ENCODE results near the gene ATG10. TPM values are rescaled to one million over a fixed set of nuclear protein-coding genes. Genes with fewer than 3 reads are reported as not detected.
"Not testable (repeated sequence)": the region's sequence is repeated elsewhere in the genome, so short reads cannot be mapped to it uniquely, and the experiment has no call there.

ATG10 gene
- total and polyA plus RNA-seq, 2 donors (not counting 1 experiment from before 2014, with no cell fraction given), result 1.6 to 11.6 TPM

DNA sequence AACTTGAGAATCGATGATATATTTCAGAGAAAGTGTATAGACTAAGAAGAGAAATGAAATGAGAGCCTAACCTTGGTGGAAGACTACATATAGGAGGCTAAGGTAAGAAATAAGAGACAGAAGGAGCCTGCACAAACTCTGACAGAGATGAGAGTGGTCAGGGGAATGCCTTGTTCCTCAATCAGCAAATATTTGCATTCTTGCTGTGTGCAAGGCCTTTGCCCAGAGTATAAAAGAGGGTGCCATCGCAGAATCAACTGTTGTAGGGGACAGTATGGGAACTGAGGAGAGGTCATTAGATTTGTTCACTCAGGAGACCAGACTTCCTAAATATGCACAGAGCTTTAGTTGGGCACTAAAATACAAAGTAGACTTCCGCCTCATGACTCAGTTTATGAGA, 137.2 kb downstream of the ATG10 start:
- Histone ChIP-seq H3K9me3 (ENCODE audit: control extremely low read depth in 1 of 3, control insufficient read depth in 2 of 3, insufficient read depth in 1 of 3, low read length in 2 of 3) (no peaks in the 10 kb centered on the region), H3K4me2 (replicated peaks; ENCODE audit: low read depth, low read length, poor library complexity, severe bottlenecking) (no peak overlapping the region), H3K4me1 (ENCODE audit: control insufficient read depth in 2 of 2, insufficient read depth in 2 of 2, low read length in 2 of 2) (no peaks in the 10 kb centered on the region), H3K79me2 (ENCODE audit: control insufficient read depth, insufficient read depth, low read length) (no peaks in the 10 kb centered on the region), H2AFZ (ENCODE audit: insufficient read depth, low read depth, low read length, poor library complexity, severe bottlenecking) (no peak overlapping the region), H4K20me1 (ENCODE audit: control insufficient read depth, insufficient read depth, low read length, poor library complexity, severe bottlenecking) (no peaks in the 10 kb centered on the region), H3K9ac (ENCODE audit: low read length) (no peak overlapping the region), H3K27ac (ENCODE audit: low read length in 2 of 2) (no peak overlapping the region), H3K36me3 (replicated peaks in 1 of 2; ENCODE audit: control extremely low read depth in 1 of 2, control insufficient read depth in 1 of 2, extremely low read depth in 1 of 2, insufficient read depth in 2 of 2, low read length in 1 of 2) (no peaks in the 10 kb centered on the region), H3K27me3 (replicated peaks in 1 of 4; ENCODE audit: control extremely low read depth in 1 of 4, control insufficient read depth in 3 of 4, insufficient read depth in 4 of 4, low read length in 3 of 4) (no peaks in the 10 kb centered on the region), H3K4me3 (ENCODE audit: control extremely low read depth in 1 of 5, extremely low read depth in 1 of 5, insufficient read depth in 1 of 5, low read depth in 2 of 5, low read length in 4 of 5) (no peak overlapping the region)
- H3K4me1 Mint-ChIP-seq, result no peaks in the 10 kb centered on the region
- POLR2A ChIA-PET, result no interaction called here
- no peak overlapping the region for H3K4me3 Mint-ChIP-seq
- H3K27me3 Mint-ChIP-seq, result no peaks in the 10 kb centered on the region
- WGBS (ENCODE audit: insufficient coverage), result 100% methylated on average over 2 of the region's 3 CpGs
- ATAC-seq (ENCODE audit: low read depth) (no peak), DNase-seq (no peak)
- CTCF ChIA-PET, result no interaction called here
- TF ChIP-seq, protein P1, sequence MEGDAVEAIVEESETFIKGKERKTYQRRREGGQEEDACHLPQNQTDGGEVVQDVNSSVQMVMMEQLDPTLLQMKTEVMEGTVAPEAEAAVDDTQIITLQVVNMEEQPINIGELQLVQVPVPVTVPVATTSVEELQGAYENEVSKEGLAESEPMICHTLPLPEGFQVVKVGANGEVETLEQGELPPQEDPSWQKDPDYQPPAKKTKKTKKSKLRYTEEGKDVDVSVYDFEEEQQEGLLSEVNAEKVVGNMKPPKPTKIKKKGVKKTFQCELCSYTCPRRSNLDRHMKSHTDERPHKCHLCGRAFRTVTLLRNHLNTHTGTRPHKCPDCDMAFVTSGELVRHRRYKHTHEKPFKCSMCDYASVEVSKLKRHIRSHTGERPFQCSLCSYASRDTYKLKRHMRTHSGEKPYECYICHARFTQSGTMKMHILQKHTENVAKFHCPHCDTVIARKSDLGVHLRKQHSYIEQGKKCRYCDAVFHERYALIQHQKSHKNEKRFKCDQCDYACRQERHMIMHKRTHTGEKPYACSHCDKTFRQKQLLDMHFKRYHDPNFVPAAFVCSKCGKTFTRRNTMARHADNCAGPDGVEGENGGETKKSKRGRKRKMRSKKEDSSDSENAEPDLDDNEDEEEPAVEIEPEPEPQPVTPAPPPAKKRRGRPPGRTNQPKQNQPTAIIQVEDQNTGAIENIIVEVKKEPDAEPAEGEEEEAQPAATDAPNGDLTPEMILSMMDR (IDR thresholded peaks at IDR 0.05), result no peak
- no peak for TF ChIP-seq EZH2 (IDR thresholded peaks at IDR 0.05; ENCODE audit: borderline replicate concordance, insufficient read depth, low read depth, low read length, poor library complexity, severe bottlenecking)
- intact Hi-C loops (cut with micrococcal nuclease), result no loop called here
- no peaks in the 10 kb centered on the region for H3K9me3 Mint-ChIP-seq (ENCODE audit: insufficient read depth)
- no peak overlapping the region for H3K27ac Mint-ChIP-seq

DNA sequence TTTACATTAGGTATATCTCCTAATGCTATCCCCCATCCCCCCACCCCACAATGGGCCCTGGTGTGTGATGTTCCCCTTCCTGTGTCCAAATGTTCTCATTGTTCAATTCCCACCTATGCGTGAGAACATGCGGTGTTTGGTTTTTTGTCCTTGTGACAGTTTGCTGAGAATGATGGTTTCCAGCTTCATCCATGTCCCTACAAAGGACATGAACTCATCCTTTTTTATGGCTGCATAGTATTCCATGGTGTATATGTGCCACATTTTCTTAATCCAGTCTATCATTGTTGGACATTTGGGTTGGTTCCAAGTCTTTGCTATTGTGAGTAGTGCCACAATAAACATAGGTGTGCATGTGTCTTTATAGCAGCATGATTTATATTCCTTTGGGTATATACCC, 138.1 kb downstream of the ATG10 start:
- H3K9me3 ChIP-seq (ENCODE audit: control extremely low read depth in 1 of 3, control insufficient read depth in 2 of 3, insufficient read depth in 1 of 3, low read length in 2 of 3); H3K4me2 ChIP-seq (replicated peaks; ENCODE audit: low read depth, low read length, poor library complexity, severe bottlenecking); POLR2A ChIA-PET; ATAC-seq (ENCODE audit: low read depth); H3K9ac ChIP-seq (ENCODE audit: low read length); H3K4me3 Mint-ChIP-seq; H3K79me2 ChIP-seq (ENCODE audit: control insufficient read depth, insufficient read depth, low read length); DNase-seq; H2AFZ ChIP-seq (ENCODE audit: insufficient read depth, low read depth, low read length, poor library complexity, severe bottlenecking); H3K36me3 ChIP-seq (replicated peaks in 1 of 2; ENCODE audit: control extremely low read depth in 1 of 2, control insufficient read depth in 1 of 2, extremely low read depth in 1 of 2, insufficient read depth in 2 of 2, low read length in 1 of 2); H3K4me1 Mint-ChIP-seq; H3K27me3 Mint-ChIP-seq; CTCF ChIA-PET; H3K4me1 ChIP-seq (ENCODE audit: control insufficient read depth in 2 of 2, insufficient read depth in 2 of 2, low read length in 2 of 2); H4K20me1 ChIP-seq (ENCODE audit: control insufficient read depth, insufficient read depth, low read length, poor library complexity, severe bottlenecking); H3K27ac ChIP-seq (ENCODE audit: low read length in 2 of 2); H3K9me3 Mint-ChIP-seq (ENCODE audit: insufficient read depth); intact Hi-C loops (cut with micrococcal nuclease); H3K27ac Mint-ChIP-seq; H3K4me3 ChIP-seq (ENCODE audit: control extremely low read depth in 1 of 5, extremely low read depth in 1 of 5, insufficient read depth in 1 of 5, low read depth in 2 of 5, low read length in 4 of 5); H3K27me3 ChIP-seq (replicated peaks in 1 of 4; ENCODE audit: control extremely low read depth in 1 of 4, control insufficient read depth in 3 of 4, insufficient read depth in 4 of 4, low read length in 3 of 4): not testable (repeated sequence)
- no CpG with 5 or more reads among the region's 2 CpGs for WGBS (ENCODE audit: insufficient coverage)
